Choroid plexus epithelial cell (primary cell): ENCODE data around the gene PTX3.

Experiments
- DNase-seq: peaks from one replicate; pipeline ENCODE4 v3.0.0-alpha.2; 2010; ENCODE audit warnings: low read depth
- H3K4me3 ChIP-seq: 2 replicates; pipeline ENCODE4 v1.5.1; 2011; ENCODE audit warnings: low read depth, mild to moderate bottlenecking, control low read depth, low read length, moderate library complexity
- TF ChIP-seq, protein P1 (sequence below): conservative IDR thresholded peaks from 2 replicates; pipeline ENCODE4 v1.5.1; 2011; ENCODE audit warnings: low read depth, mild to moderate bottlenecking, control low read depth, inconsistent platforms, low read length, moderate library complexity

PTX3 gene

DNA sequence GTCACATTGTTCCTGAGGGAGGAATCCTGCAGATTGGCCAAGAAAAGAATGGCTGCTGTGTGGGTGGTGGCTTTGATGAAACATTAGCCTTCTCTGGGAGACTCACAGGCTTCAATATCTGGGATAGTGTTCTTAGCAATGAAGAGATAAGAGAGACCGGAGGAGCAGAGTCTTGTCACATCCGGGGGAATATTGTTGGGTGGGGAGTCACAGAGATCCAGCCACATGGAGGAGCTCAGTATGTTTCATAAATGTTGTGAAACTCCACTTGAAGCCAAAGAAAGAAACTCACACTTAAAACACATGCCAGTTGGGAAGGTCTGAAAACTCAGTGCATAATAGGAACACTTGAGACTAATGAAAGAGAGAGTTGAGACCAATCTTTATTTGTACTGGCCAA is 6.1 kb downstream of the PTX3 start:
- no peak overlapping the region for H3K4me3 ChIP-seq
- peak; percentile 71 for DNase-seq
- TF ChIP-seq, protein P1, sequence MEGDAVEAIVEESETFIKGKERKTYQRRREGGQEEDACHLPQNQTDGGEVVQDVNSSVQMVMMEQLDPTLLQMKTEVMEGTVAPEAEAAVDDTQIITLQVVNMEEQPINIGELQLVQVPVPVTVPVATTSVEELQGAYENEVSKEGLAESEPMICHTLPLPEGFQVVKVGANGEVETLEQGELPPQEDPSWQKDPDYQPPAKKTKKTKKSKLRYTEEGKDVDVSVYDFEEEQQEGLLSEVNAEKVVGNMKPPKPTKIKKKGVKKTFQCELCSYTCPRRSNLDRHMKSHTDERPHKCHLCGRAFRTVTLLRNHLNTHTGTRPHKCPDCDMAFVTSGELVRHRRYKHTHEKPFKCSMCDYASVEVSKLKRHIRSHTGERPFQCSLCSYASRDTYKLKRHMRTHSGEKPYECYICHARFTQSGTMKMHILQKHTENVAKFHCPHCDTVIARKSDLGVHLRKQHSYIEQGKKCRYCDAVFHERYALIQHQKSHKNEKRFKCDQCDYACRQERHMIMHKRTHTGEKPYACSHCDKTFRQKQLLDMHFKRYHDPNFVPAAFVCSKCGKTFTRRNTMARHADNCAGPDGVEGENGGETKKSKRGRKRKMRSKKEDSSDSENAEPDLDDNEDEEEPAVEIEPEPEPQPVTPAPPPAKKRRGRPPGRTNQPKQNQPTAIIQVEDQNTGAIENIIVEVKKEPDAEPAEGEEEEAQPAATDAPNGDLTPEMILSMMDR = no peak

DNA sequence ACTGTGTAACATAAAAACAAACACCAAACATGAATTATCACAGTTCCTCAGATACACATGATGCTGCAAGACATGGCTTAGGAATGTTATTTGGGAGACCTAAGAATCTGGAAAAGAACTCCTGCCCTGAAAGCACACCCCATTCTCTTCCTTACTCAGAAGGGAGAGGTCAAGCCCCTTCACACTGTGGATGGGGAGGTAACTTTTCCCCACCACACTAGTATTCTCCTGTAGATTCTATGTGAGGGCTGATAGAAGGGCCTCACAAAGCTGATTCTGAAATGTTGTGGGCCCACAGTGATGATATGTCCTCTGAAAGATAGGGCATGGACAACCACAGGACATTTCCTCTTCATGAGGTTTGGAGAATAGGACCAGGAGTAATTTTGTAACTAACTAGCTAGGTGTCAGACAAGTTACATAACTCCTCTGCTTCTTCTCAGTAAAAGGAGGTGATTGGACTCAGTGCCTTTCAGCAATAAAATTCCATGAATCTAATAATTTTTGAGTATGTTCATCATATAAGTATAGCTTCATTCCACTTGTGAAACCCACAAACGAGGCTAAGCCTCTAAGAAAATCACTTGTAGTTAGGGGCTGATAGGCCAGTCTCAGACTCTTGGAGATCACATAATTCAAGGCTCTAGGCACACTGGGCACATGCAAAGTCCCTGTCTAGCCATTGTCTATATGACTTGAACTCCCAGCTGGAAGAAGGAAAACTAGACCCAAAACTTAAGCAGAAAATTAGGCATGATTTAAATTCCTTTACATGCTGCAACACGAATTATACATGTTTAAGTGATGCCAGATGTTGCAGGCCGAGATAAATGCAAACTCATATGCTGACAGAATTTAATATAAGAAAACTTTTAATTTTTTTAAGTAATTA is 7.5 kb downstream of the PTX3 start:
- H3K4me3 ChIP-seq = no peak overlapping the region
- DNase-seq = peak; percentile 56

DNA sequence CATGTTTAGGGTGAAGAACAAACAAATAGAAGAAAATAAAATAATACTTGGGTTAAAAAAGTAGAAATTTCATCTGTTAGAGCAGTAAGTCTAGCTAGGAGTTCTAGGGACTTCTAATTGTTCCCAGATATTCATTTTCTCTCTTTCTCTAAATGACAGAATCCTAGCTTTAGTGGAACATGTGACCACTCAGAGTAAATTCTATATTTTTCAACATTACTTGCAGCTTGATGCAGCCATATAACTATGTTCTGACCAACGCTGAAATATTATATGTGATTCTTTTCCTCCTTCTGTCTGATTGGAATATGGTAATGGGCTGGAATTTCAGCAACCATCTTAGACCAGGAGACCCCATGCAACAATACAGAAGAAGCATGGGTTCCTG is 8.1 kb downstream of the PTX3 start:
- H3K4me3 ChIP-seq = no peak overlapping the region
- DNase-seq = peak; percentile 28
- TF ChIP-seq, protein P1 = no peak

More for the DNA sequence above, 7.5 kb downstream of the PTX3 start:
- TF ChIP-seq, protein P1 = no peak

DNA sequence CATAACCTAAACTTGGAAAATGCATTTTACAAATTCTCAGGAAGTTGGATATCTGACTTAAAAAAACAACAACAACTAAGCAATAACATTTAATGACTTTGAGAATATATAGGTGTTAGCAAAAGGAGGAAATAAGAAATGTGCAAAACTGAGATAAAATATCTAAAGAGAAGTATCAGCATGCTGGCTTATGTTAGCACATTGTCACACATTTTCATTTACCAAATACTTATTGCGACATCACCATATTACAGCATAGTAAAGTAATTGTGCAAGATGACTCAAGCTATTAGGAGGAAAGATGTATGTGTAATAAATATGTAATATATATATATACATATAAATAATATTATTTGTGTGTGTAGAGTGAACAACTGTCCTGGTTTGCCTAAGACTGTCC is 9.2 kb downstream of the PTX3 start:
- peak; percentile 84 for DNase-seq
- H3K4me3 ChIP-seq = no peak overlapping the region
- TF ChIP-seq, protein P1 = no peak

DNA sequence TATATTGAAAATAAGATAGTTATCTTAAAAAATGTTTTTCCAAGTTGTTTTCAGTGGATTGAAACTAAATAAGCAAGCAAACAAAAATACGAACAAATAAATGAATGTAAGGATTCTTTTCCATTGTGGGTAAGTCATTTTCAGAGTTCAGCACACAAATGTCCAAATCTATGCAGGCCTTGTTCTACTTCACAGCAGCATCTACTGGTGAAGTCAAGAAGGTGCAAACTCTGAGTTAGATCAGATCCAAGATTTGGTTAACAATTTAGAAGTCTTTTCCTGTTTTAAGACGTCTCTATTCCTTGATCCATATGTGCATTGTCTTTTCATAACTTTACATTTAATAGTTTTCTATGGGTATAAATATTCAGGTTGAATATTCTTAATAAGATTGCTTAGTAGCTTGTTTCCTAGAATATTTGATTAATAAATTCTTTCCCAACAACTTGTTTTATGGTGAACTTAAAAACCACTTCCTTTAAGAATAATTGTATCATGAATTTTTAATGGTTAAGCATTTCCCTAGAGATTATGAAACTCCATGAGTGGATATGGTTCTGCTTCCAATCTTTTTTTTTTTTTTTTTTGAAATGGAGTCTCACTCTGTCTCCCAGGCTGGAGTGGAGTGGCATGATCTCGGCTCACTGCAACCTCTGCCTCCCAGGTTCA is 10.5 kb downstream of the PTX3 start:
- TF ChIP-seq, protein P1 = peak; percentile 87
- peak; percentile 86 for DNase-seq
- no peak overlapping the region for H3K4me3 ChIP-seq

DNA sequence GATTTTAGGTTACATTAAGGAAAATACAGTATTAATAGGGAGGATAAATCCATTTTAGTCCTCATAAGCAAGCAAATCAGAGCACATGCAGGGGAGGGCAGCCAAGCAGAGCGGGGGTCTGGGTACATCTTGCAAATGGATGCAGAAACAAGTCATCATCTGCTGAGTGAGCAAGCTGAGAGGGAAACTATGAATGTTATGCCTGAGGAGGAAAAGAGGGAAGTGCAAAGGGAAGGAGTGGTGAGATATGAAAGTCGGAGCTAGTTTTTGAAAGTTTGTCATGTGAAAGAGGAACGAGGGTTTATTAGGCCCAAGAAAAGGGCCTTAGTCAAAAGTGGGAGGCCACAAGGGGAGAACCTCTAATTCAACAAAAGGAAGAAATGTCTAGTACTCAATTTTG is 15.4 kb downstream of the PTX3 start:
- DNase-seq = no peak
- TF ChIP-seq, protein P1 = no peak
- no peak overlapping the region for H3K4me3 ChIP-seq
